ENCODE results near the gene CDH23. TPM values are rescaled to one million over a fixed set of nuclear protein-coding genes. Genes with fewer than 3 reads are reported as not detected.

Gene CDH23
- polyA plus RNA-seq, 2 of the 4 experiments (the other 2 are of a cell fraction): 1.1 to 2.3 TPM

DNA sequence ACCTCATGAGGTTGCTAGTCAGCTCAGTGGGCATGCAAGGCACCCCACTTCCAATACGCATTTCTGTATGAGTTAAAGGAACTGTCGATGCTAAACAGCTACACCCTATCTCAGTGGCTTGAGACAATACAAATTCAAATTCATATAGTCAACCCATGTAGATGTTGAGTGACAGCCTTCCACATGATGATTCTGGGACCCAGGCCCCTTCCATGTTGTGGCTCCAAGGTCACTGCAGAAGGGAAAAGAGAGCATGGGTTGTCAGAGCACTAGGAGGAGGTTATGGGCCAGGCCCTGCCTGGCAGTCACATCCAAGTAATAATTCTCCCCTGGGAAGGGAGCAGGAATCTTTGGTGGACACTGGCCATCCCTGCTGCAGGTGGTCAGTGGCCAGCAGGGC is 294.7 kb downstream of the CDH23 start:
- DNase-seq (ENCODE audit: low read depth in 1 of 2, low spot score in 1 of 2) (no peak), ATAC-seq (no peak), FAIRE-seq (no peak)
- Histone ChIP-seq H3K27ac (no peak overlapping the region), H3K4me2 (no peak overlapping the region), H3K4me3 (no peak overlapping the region), H3K4me1 (peaks cover 9% of the 10 kb centered on the region), H3K9me3 (no peaks in the 10 kb centered on the region)
- TF ChIP-seq FOSB (CRISPR knock-in tag; IDR thresholded peaks at IDR 0.05): no peak
- no peak for TF ChIP-seq HOXB13 (CRISPR knock-in tag; IDR thresholded peaks at IDR 0.05; ENCODE audit: low read depth)
- TF ChIP-seq POLR2A (IDR thresholded peaks at IDR 0.05; ENCODE audit: low read length): no peak
- TF ChIP-seq SMC3 (IDR thresholded peaks at IDR 0.05): no peak
- no peak for TF ChIP-seq TFCP2L1 (CRISPR knock-in tag; IDR thresholded peaks at IDR 0.05)
- no peak for TF ChIP-seq GATA3 (IDR thresholded peaks at IDR 0.05; ENCODE audit: borderline replicate concordance)
- no peak for TF ChIP-seq CBX8 (IDR thresholded peaks at IDR 0.05)
- TF ChIP-seq MAFK (IDR thresholded peaks at IDR 0.05; ENCODE audit: partially characterized antibody): no peak
- TF ChIP-seq ZNF302 (CRISPR knock-in tag; IDR thresholded peaks at IDR 0.05): no peak
- no peak for TF ChIP-seq HDAC2 (IDR thresholded peaks at IDR 0.05)
- TF ChIP-seq E2F6 (IDR thresholded peaks at IDR 0.05; ENCODE audit: borderline replicate concordance, low read depth): no peak
- no peak for TF ChIP-seq FOXS1 (CRISPR knock-in tag; IDR thresholded peaks at IDR 0.05)
- TF ChIP-seq HEYL (CRISPR knock-in tag; IDR thresholded peaks at IDR 0.05): no peak
- TF ChIP-seq RARB (CRISPR knock-in tag; IDR thresholded peaks at IDR 0.05): no peak
- TF ChIP-seq, protein P1, sequence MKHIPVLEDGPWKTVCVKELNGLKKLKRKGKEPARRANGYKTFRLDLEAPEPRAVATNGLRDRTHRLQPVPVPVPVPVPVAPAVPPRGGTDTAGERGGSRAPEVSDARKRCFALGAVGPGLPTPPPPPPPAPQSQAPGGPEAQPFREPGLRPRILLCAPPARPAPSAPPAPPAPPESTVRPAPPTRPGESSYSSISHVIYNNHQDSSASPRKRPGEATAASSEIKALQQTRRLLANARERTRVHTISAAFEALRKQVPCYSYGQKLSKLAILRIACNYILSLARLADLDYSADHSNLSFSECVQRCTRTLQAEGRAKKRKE (CRISPR knock-in tag; IDR thresholded peaks at IDR 0.05; ENCODE audit: low read depth): no peak
- TF ChIP-seq CHD2 (IDR thresholded peaks at IDR 0.05; ENCODE audit: low read length, partially characterized antibody): no peak
- no peak for TF ChIP-seq NFE2L2 (conservative IDR thresholded peaks at IDR 0.05; ENCODE audit: low read length)
- TF ChIP-seq HMGXB4 (CRISPR knock-in tag; IDR thresholded peaks at IDR 0.05; ENCODE audit: borderline replicate concordance): no peak
- POLR2A ChIA-PET: no interaction called here
- 96% methylated on average over 2 of the region's 2 CpGs for WGBS (ENCODE audit: missing lambda C conversion rate)
- CTCF ChIA-PET: interaction anchor here (0.9 to 9.8 kb wide), 8 partner anchors 15 to 388 kb away, joined by 3 to 112 read pairs (median 4); partner anchors contain the start of gene CDH23

GRCh38 chr10:71692598-71693306 is 296.0 kb downstream of the CDH23 start:
- WGBS (ENCODE audit: missing lambda C conversion rate): 63% methylated on average over 7 of the region's 7 CpGs
- DNase-seq (ENCODE audit: low read depth in 1 of 2, low spot score in 1 of 2) (no peak), FAIRE-seq (no peak), ATAC-seq (no peak)
- no peak for TF ChIP-seq HMGXB4 (CRISPR knock-in tag; IDR thresholded peaks at IDR 0.05; ENCODE audit: borderline replicate concordance)
- TF ChIP-seq, protein P2, sequence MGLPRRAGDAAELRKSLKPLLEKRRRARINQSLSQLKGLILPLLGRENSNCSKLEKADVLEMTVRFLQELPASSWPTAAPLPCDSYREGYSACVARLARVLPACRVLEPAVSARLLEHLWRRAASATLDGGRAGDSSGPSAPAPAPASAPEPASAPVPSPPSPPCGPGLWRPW (IDR thresholded peaks at IDR 0.05): no peak
- no peak for TF ChIP-seq EHF (CRISPR knock-in tag; IDR thresholded peaks at IDR 0.05)
- TF ChIP-seq CBX8 (IDR thresholded peaks at IDR 0.05): no peak
- TF ChIP-seq CBX2 (IDR thresholded peaks at IDR 0.05; ENCODE audit: borderline replicate concordance, low read depth): no peak
- no peak for TF ChIP-seq ESRRA (IDR thresholded peaks at IDR 0.05; ENCODE audit: borderline replicate concordance, low read length)
- TF ChIP-seq GATA3 (IDR thresholded peaks at IDR 0.05; ENCODE audit: borderline replicate concordance): no peak
- TF ChIP-seq, protein P3, sequence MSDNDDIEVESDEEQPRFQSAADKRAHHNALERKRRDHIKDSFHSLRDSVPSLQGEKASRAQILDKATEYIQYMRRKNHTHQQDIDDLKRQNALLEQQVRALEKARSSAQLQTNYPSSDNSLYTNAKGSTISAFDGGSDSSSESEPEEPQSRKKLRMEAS (IDR thresholded peaks at IDR 0.05): no peak
- no peak for TF ChIP-seq KDM1A (IDR thresholded peaks at IDR 0.05; ENCODE audit: low read depth)
- no peak for TF ChIP-seq FOXS1 (CRISPR knock-in tag; IDR thresholded peaks at IDR 0.05)
- no peak for TF ChIP-seq ZSCAN20 (CRISPR knock-in tag; IDR thresholded peaks at IDR 0.05)
- TF ChIP-seq POLR2AphosphoS2 (conservative IDR thresholded peaks at IDR 0.05; ENCODE audit: low read length): no peak
- no peak for TF ChIP-seq MAZ (IDR thresholded peaks at IDR 0.05; ENCODE audit: borderline replicate concordance, low read depth, low read length)
- TF ChIP-seq HOXB5 (CRISPR knock-in tag; IDR thresholded peaks at IDR 0.05): no peak
- Histone ChIP-seq H3K4me3 (no peak overlapping the region), H3K9me3 (no peaks in the 10 kb centered on the region), H3K27ac (0 out of 6 replicates have a peak overlapping the region, but pooled peaks of 1 of the 2 experiments have one; percentile 11), H3K4me2 (peak overlapping the region; percentile 13; the same call in 1 of the 3 replicates), H3K4me1 (peaks cover 9% of the 10 kb centered on the region)
- CTCF ChIA-PET: interaction anchor here (0.5 to 9.8 kb wide), 12 partner anchors 13 to 1518 kb away, joined by 3 to 112 read pairs (median 4); partner anchors contain the start of genes CDH23 and SLC29A3
- POLR2A ChIA-PET: no interaction called here

All from A549 (cell line).